Measurements from ENCODE around the gene FOXD2. TPM values are rescaled to one million over a fixed set of nuclear protein-coding genes. Genes with fewer than 3 reads are reported as not detected.

Gene FOXD2
- total and polyA plus RNA-seq, 7 experiments from 2014 or later = 0.05 to 0.59 (median 0.22) TPM

Other genes with a start within 250 kb of the FOXD2 start
- not detected for gene PDZK1IP1, start 248.0 kb upstream of the FOXD2 start, total RNA-seq
- gene PDZK1IP1, start 248.0 kb upstream of the FOXD2 start, polyA plus RNA-seq = not detected
- 1 to 10 TPM in 1 of 5 experiments, under 1 TPM in 1, not detected in 3; 0.42 to 4.0 TPM for gene TAL1, start 205.8 kb upstream of the FOXD2 start, total RNA-seq
- not detected for gene TAL1, start 205.8 kb upstream of the FOXD2 start, polyA plus RNA-seq
- 10 to 100 TPM in 1 of 5 experiments, 1 to 10 TPM in 4; 1.3 to 28.5 (median 1.9) TPM for gene STIL, start 123.9 kb upstream of the FOXD2 start, total RNA-seq
- under 1 TPM; 0.47 to 0.69 TPM for gene STIL, start 123.9 kb upstream of the FOXD2 start, polyA plus RNA-seq
- 100 to 1,000 TPM in 3 of 5 experiments, 10 to 100 TPM in 2; 83.2 to 141 (median 106) TPM for gene CMPK1, start 104.3 kb upstream of the FOXD2 start, total RNA-seq
- 100 to 1,000 TPM; 147 to 159 TPM for gene CMPK1, start 104.3 kb upstream of the FOXD2 start, polyA plus RNA-seq
- not detected for gene FOXE3, start 21.8 kb upstream of the FOXD2 start, total RNA-seq
- gene FOXE3, start 21.8 kb upstream of the FOXD2 start, polyA plus RNA-seq = not detected